ENCODE measurements around the gene KLK3. TPM values are rescaled to one million over a fixed set of nuclear protein-coding genes. Genes with fewer than 3 reads are reported as not detected.

The KLK3 gene
- total RNA-seq, 6 experiments from 2014 or later, result not detected

DNA sequence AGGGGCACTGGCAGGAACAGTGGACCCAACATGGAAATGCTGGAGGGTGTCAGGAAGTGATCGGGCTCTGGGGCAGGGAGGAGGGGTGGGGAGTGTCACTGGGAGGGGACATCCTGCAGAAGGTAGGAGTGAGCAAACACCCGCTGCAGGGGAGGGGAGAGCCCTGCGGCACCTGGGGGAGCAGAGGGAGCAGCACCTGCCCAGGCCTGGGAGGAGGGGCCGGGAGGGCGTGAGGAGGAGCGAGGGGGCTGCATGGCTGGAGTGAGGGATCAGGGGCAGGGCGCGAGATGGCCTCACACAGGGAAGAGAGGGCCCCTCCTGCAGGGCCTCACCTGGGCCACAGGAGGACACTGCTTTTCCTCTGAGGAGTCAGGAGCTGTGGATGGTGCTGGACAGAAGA is 22.6 kb downstream of the KLK3 start:
- DNase-seq, result no peak
- Mint-ChIP-seq H3K27ac (no peak overlapping the region), H3K4me3 (no peak overlapping the region), H3K9me3 (no peaks in the 10 kb centered on the region; the same call in 1 of the 2 replicates), H3K36me3 (ENCODE audit: low read depth) (no peaks in the 10 kb centered on the region), H3K27me3 (ENCODE audit: insufficient read depth) (peaks cover 5% of the 10 kb centered on the region), H3K4me1 (ENCODE audit: low read depth) (no peaks in the 10 kb centered on the region)
- TF ChIP-seq, protein P1, sequence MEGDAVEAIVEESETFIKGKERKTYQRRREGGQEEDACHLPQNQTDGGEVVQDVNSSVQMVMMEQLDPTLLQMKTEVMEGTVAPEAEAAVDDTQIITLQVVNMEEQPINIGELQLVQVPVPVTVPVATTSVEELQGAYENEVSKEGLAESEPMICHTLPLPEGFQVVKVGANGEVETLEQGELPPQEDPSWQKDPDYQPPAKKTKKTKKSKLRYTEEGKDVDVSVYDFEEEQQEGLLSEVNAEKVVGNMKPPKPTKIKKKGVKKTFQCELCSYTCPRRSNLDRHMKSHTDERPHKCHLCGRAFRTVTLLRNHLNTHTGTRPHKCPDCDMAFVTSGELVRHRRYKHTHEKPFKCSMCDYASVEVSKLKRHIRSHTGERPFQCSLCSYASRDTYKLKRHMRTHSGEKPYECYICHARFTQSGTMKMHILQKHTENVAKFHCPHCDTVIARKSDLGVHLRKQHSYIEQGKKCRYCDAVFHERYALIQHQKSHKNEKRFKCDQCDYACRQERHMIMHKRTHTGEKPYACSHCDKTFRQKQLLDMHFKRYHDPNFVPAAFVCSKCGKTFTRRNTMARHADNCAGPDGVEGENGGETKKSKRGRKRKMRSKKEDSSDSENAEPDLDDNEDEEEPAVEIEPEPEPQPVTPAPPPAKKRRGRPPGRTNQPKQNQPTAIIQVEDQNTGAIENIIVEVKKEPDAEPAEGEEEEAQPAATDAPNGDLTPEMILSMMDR (IDR thresholded peaks at IDR 0.05), result no peak

DNA sequence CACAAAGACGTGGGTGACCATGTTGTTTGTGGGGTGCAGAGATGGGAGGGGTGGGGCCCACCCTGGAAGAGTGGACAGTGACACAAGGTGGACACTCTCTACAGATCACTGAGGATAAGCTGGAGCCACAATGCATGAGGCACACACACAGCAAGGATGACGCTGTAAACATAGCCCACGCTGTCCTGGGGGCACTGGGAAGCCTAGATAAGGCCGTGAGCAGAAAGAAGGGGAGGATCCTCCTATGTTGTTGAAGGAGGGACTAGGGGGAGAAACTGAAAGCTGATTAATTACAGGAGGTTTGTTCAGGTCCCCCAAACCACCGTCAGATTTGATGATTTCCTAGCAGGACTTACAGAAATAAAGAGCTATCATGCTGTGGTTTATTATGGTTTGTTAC is 24.1 kb downstream of the KLK3 start:
- no peaks in the 10 kb centered on the region; the same call in 1 of the 2 replicates for H3K9me3 Mint-ChIP-seq
- peaks cover 5% of the 10 kb centered on the region for H3K27me3 Mint-ChIP-seq (ENCODE audit: insufficient read depth)
- H3K4me3 Mint-ChIP-seq, result no peak overlapping the region
- DNase-seq, result no peak
- no peak overlapping the region for H3K27ac Mint-ChIP-seq
- TF ChIP-seq, protein P1 (IDR thresholded peaks at IDR 0.05), result no peak
- no peaks in the 10 kb centered on the region for H3K4me1 Mint-ChIP-seq (ENCODE audit: low read depth)
- no peaks in the 10 kb centered on the region for H3K36me3 Mint-ChIP-seq (ENCODE audit: low read depth)

DNA sequence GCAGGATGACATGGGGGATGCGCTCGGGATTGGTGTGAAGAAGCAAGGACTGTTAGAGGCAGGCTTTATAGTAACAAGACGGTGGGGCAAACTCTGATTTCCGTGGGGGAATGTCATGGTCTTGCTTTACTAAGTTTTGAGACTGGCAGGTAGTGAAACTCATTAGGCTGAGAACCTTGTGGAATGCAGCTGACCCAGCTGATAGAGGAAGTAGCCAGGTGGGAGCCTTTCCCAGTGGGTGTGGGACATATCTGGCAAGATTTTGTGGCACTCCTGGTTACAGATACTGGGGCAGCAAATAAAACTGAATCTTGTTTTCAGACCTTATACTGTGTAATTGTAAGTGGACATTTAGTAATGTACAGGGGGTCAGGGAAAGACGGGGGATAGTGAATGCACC is 25.5 kb downstream of the KLK3 start:
- Mint-ChIP-seq H3K27me3 (ENCODE audit: insufficient read depth) (peaks cover 7% of the 10 kb centered on the region), H3K9me3 (no peaks in the 10 kb centered on the region; the same call in 1 of the 2 replicates), H3K4me3 (no peak overlapping the region), H3K36me3 (ENCODE audit: low read depth) (no peaks in the 10 kb centered on the region), H3K27ac (no peak overlapping the region), H3K4me1 (ENCODE audit: low read depth) (no peaks in the 10 kb centered on the region)
- no peak for DNase-seq
- TF ChIP-seq, protein P1 (IDR thresholded peaks at IDR 0.05), result no peak

DNA sequence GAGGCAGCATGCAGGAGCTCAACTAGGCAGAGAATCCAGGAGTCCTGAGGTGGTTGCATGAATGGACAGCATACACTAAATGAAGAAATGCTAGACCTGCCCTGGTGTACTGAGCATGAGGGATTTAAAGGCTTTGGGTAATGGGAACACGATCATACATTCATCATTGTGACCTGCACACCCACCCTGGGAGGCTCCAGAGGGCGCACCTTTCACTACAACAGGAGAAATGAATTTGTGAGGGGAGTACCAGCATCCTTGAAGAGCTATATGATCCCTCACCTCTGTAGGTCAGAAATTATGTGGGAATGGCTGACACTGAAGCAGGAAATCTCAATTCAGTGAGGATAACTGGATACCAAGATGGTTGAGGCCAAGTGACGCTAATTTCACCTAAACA is 27.5 kb downstream of the KLK3 start:
- H3K4me3 Mint-ChIP-seq, result no peak overlapping the region
- peaks cover 9% of the 10 kb centered on the region for H3K27me3 Mint-ChIP-seq (ENCODE audit: insufficient read depth)
- no peak overlapping the region for H3K27ac Mint-ChIP-seq
- TF ChIP-seq, protein P1 (IDR thresholded peaks at IDR 0.05), result no peak
- no peaks in the 10 kb centered on the region for H3K4me1 Mint-ChIP-seq (ENCODE audit: low read depth)
- no peaks in the 10 kb centered on the region; the same call in 1 of the 2 replicates for H3K9me3 Mint-ChIP-seq
- DNase-seq, result no peak
- no peaks in the 10 kb centered on the region for H3K36me3 Mint-ChIP-seq (ENCODE audit: low read depth)

DNA sequence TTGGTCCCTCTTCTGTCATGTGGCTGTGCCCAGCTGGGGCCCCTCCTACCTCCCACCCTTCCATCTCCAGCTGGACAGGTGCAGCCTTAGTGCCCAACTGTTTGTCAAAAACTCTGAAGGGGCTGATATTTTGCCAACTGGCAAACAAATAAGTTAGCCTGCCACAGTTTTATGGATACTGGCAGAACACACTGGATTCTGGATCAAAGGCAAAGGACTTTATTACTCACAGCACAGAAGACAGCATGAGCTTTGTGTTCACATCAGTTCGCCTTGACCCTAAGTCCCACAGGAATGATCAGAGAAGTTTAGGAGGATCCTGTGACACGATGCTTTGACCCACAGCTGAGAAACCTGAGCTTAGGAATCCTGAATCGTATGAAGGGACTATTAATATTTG is 34.9 kb downstream of the KLK3 start:
- no peak overlapping the region for H3K4me3 Mint-ChIP-seq
- peaks cover 7% of the 10 kb centered on the region for H3K4me1 Mint-ChIP-seq (ENCODE audit: low read depth)
- DNase-seq, result no peak
- H3K27ac Mint-ChIP-seq, result no peak overlapping the region
- H3K9me3 Mint-ChIP-seq, result peaks cover 9% of the 10 kb centered on the region; the same call in 1 of the 2 replicates
- no peaks in the 10 kb centered on the region for H3K36me3 Mint-ChIP-seq (ENCODE audit: low read depth)
- peaks cover 7% of the 10 kb centered on the region for H3K27me3 Mint-ChIP-seq (ENCODE audit: insufficient read depth)
- TF ChIP-seq, protein P1 (IDR thresholded peaks at IDR 0.05), result no peak
